Keratinocyte (primary cell): ENCODE data around the gene RASAL2. TPM values are rescaled to one million over a fixed set of nuclear protein-coding genes. Genes with fewer than 3 reads are reported as not detected.

ENCODE experiments used
- DNase-seq: peaks from one replicate; pipeline ENCODE4 v3.0.0-alpha.2; 2011; ENCODE audit warnings: low read depth, missing footprints, low spot score
- FAIRE-seq: peaks from 2 replicates; lab custom pipeline; 2011; peaks lifted over from hg19 to GRCh38; lab: Jason Lieb, UNC
- H2AFZ ChIP-seq: 2 replicates; pipeline ENCODE4 v1.6.0; 2012; ENCODE audit warnings: low read length, control low read depth, inconsistent platforms; ENCODE audit not compliant: control insufficient read depth
- H3K27ac ChIP-seq: 2 replicates; pipeline ENCODE4 v1.5.1; 2011; ENCODE audit warnings: low read length; ENCODE audit not compliant: control insufficient read depth, insufficient read depth
- H3K27me3 ChIP-seq: 3 replicates; pipeline ENCODE4 v1.6.0; 2011; ENCODE audit warnings: low read length; ENCODE audit not compliant: control insufficient read depth, insufficient read depth; ENCODE audit errors: extremely low read depth
- H3K36me3 ChIP-seq, 2 experiments: 2 replicates in 1 of 2; 3 replicates in 1 of 2; pipeline ENCODE4 v1.5.1; 2011; ENCODE audit warnings: low read length in 2 of 2, mild to moderate bottlenecking in 1 of 2; ENCODE audit not compliant: control insufficient read depth in 2 of 2, insufficient read depth in 2 of 2; ENCODE audit errors: extremely low read depth in 1 of 2
- H3K4me1 ChIP-seq: 3 replicates; pipeline ENCODE4 v1.5.1; 2011; ENCODE audit warnings: low read length; ENCODE audit not compliant: control insufficient read depth, insufficient read depth; ENCODE audit errors: extremely low read depth
- H3K4me2 ChIP-seq: 3 replicates; pipeline ENCODE4 v1.6.0; 2011; ENCODE audit warnings: low read depth, low read length; ENCODE audit not compliant: control insufficient read depth, insufficient read depth; ENCODE audit errors: extremely low read depth
- H3K4me3 ChIP-seq, 3 experiments: fragments of 200-600 bp in 1 of 3; sonication (generic) in 1 of 3; 2 replicates in 2 of 3; 3 replicates in 1 of 3; pipeline ENCODE4 v1.5.1; 2011 to 2016; ENCODE audit warnings: low read length in 3 of 3, mild to moderate bottlenecking in 3 of 3, control low read depth in 2 of 3, inconsistent platforms in 1 of 3, low read depth in 1 of 3, mixed read lengths in 1 of 3, mixed run types in 1 of 3, moderate library complexity in 1 of 3; ENCODE audit not compliant: control insufficient read depth in 2 of 3, insufficient read depth in 2 of 3; ENCODE audit errors: extremely low read depth in 1 of 3
- H3K79me2 ChIP-seq: 2 replicates; pipeline ENCODE4 v1.6.0; 2012; ENCODE audit warnings: low read length; ENCODE audit not compliant: control insufficient read depth, insufficient read depth
- H3K9ac ChIP-seq: 3 replicates; pipeline ENCODE4 v1.6.0; 2011; ENCODE audit warnings: low read length; ENCODE audit not compliant: control insufficient read depth, insufficient read depth; ENCODE audit errors: extremely low read depth
- H3K9me1 ChIP-seq: 3 replicates; pipeline ENCODE4 v1.6.0; 2011; ENCODE audit warnings: low read length; ENCODE audit not compliant: control insufficient read depth, insufficient read depth; ENCODE audit errors: extremely low read depth
- H3K9me3 ChIP-seq: 2 replicates; pipeline ENCODE4 v1.5.1; 2012; ENCODE audit warnings: low read depth, low read length; ENCODE audit not compliant: control insufficient read depth
- H4K20me1 ChIP-seq: 3 replicates; pipeline ENCODE4 v1.6.0; 2011; ENCODE audit warnings: low read length; ENCODE audit not compliant: control insufficient read depth, insufficient read depth; ENCODE audit errors: extremely low read depth
- EZH2 ChIP-seq: IDR thresholded peaks from one replicate; pipeline ENCODE4 v1.6.1; 2012; ENCODE audit warnings: inconsistent platforms, mild to moderate bottlenecking, low read length, moderate library complexity
- dilution Hi-C: fragments of 300-500 bp; cut with MboI; formaldehyde crosslinking; loops from one replicate; pipeline ENCODE4 v1.7.0; 2020; ENCODE audit warnings: low sequenced_read_pairs; ENCODE audit not compliant: extremely low pct_ligation_motif_present
- polyA plus RNA-seq, 5 experiments: library from polyadenylated mRNA; depleted of rRNA in 3 of 5; stranded (reverse) in 3 of 5; stranded (forward) in 1 of 5; unstranded in 1 of 5; fragments of >200 nt; gene quantifications; 1 replicate in 1 of 5; 2 replicates in 3 of 5; 3 replicates in 1 of 5; pipeline versions ENCODE4 v1.2.1 to v1.2.3, GENCODE V29; 2011 to 2012; ENCODE audit warnings: missing spikeins in 2 of 5, low read depth in 1 of 5, low replicate concordance in 1 of 5
- TF ChIP-seq, protein P1 (sequence below), 3 experiments: IDR thresholded peaks in 1 of 3; conservative IDR thresholded peaks in 1 of 3; optimal IDR thresholded peaks in 1 of 3; 2 replicates in 2 of 3; 3 replicates in 1 of 3; pipeline versions ENCODE3 to v1.5.1; 2011; ENCODE audit warnings: low read length in 3 of 3, mild to moderate bottlenecking in 3 of 3, moderate library complexity in 2 of 3, control low read depth in 1 of 3, inconsistent platforms in 1 of 3; ENCODE audit not compliant: insufficient read depth in 2 of 3; ENCODE audit errors: extremely low read depth in 1 of 3

Gene RASAL2
- polyA plus RNA-seq, 1 donor (not counting 4 experiments of a cell fraction or from before 2014, with no cell fraction given), result 27.2 TPM

DNA sequence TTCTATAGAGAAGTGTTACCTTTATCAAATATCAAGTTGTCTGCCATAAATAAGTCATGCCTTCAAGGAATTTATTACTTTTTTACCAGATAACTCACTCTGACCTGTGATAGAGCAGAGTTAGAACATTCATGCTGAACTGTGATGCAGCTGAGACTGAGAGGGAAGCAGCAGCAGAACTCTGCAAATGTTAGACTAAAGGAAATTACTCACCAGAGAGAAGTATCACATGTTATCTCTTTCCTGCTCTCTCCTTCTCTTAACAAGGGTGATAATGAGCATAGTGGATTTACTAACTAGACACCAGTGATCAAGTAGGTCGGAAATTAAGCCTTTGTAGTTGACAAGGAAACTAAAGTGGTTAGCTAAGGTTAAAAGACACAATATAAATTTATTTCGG is 181.6 kb downstream of the RASAL2 start:
- H3K4me3 ChIP-seq, result no peak overlapping the region
- H4K20me1 ChIP-seq, result no peaks in the 10 kb centered on the region
- H3K4me1 ChIP-seq, result peaks cover 85% of the 10 kb centered on the region
- no peaks in the 10 kb centered on the region for H3K36me3 ChIP-seq
- no peaks in the 10 kb centered on the region for H3K9me3 ChIP-seq
- no peak overlapping the region for H2AFZ ChIP-seq
- DNase-seq, result no peak
- dilution Hi-C loops, result no loop called here
- H3K27ac ChIP-seq, result peak overlapping the region; percentile 39
- no peak overlapping the region for H3K4me2 ChIP-seq
- peaks cover 57% of the 10 kb centered on the region for H3K79me2 ChIP-seq
- H3K9me1 ChIP-seq, result no peaks in the 10 kb centered on the region
- FAIRE-seq, result peak; percentile 75
- no peak for TF ChIP-seq EZH2
- TF ChIP-seq, protein P1, sequence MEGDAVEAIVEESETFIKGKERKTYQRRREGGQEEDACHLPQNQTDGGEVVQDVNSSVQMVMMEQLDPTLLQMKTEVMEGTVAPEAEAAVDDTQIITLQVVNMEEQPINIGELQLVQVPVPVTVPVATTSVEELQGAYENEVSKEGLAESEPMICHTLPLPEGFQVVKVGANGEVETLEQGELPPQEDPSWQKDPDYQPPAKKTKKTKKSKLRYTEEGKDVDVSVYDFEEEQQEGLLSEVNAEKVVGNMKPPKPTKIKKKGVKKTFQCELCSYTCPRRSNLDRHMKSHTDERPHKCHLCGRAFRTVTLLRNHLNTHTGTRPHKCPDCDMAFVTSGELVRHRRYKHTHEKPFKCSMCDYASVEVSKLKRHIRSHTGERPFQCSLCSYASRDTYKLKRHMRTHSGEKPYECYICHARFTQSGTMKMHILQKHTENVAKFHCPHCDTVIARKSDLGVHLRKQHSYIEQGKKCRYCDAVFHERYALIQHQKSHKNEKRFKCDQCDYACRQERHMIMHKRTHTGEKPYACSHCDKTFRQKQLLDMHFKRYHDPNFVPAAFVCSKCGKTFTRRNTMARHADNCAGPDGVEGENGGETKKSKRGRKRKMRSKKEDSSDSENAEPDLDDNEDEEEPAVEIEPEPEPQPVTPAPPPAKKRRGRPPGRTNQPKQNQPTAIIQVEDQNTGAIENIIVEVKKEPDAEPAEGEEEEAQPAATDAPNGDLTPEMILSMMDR (optimal IDR thresholded peaks at IDR 0.05 in 1 of 3, IDR thresholded peaks at IDR 0.05 in 1 of 3, conservative IDR thresholded peaks at IDR 0.05 in 1 of 3; ENCODE audit: extremely low read depth in 1 of 3, insufficient read depth in 2 of 3, low read length in 3 of 3), result no peak
- H3K27me3 ChIP-seq, result no peaks in the 10 kb centered on the region
- H3K9ac ChIP-seq, result no peak overlapping the region

DNA sequence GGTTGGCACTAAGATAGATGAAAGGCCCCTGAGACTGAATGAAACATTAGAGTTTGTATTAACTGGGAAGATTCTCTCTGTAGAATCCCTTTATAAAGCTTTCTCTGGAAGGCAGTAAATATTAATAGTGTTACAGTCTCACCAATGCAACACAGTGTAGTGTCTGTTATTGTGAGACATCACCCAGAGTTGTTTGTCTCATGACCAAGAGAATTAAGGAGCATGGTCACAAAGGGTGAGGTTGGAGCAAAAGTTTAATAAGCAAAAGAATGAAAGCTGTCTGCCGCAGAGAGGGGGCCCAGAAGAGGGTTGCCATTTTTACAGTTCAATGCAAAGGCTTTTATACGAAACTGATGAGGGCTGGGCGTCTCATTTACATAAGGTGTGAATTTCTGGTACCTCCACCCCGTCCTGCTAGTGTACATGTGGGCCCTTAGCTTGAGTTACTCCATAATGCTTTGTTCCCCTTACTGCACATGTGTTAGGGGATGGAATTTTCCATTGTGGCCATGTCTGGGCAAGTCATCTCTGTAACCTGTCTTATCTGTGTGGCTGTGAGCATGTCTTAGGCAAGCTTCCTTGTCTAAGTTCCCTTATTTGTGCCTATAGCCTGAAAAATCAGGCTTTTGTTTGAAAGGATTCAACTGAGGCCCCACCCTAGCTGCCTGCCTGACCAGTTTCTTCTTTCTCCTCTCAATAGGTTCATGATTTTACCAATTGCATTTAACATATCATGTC is 184.1 kb downstream of the RASAL2 start:
- no peaks in the 10 kb centered on the region for H4K20me1 ChIP-seq
- no peaks in the 10 kb centered on the region for H3K27me3 ChIP-seq
- no peak overlapping the region for H2AFZ ChIP-seq
- FAIRE-seq, result peak; percentile 91
- H3K79me2 ChIP-seq, result peaks cover 50% of the 10 kb centered on the region
- DNase-seq, result peak; percentile 71
- TF ChIP-seq, protein P1 (optimal IDR thresholded peaks at IDR 0.05 in 1 of 3, IDR thresholded peaks at IDR 0.05 in 1 of 3, conservative IDR thresholded peaks at IDR 0.05 in 1 of 3; ENCODE audit: extremely low read depth in 1 of 3, insufficient read depth in 2 of 3, low read length in 3 of 3), result no peak
- no peak for TF ChIP-seq EZH2
- no peak overlapping the region for H3K4me3 ChIP-seq
- H3K4me1 ChIP-seq, result peaks cover 78% of the 10 kb centered on the region
- no peaks in the 10 kb centered on the region for H3K36me3 ChIP-seq
- H3K27ac ChIP-seq, result peak overlapping the region; percentile 57
- no peaks in the 10 kb centered on the region for H3K9me3 ChIP-seq
- dilution Hi-C loops, result no loop called here
- peak overlapping the region; percentile 9 for H3K4me2 ChIP-seq
- no peak overlapping the region for H3K9ac ChIP-seq
- no peaks in the 10 kb centered on the region for H3K9me1 ChIP-seq
